ENCODE measurements around the gene DNAH12.

DNA sequence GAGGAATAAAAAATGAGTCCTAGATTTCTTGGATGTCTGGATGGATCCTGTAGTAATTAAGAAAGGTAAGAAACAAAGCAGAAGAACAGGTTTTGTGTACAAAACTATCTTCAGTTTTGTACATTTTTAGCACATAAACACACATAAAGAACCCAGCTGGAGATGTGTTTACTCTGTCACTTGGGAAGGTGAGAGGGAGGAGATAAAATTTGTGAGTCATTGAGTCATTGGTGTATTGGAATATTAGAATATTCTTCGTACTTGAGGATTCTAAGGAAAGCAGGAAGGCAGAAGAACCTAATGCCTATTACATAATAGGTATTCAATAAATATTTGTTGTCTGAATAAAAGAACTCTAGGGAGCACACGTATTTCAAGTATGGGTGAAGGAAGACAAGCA lies 299.2 kb downstream of the DNAH12 start:
- TF ChIP-seq GATA2 (IDR thresholded peaks at IDR 0.05; ENCODE audit: low read depth, low read length) (no peak), GATA3 (IDR thresholded peaks at IDR 0.05; ENCODE audit: low read depth, low read length) (no peak)

Measured in SH-SY5Y (cell line).